Effector memory CD4-positive, alpha-beta T cell (primary cell): ENCODE results near the gene BEST4.
"Not testable (repeated sequence)": the region's sequence is repeated elsewhere in the genome, so short reads cannot be mapped to it uniquely, and the experiment has no call there.

Source experiments
- DNase-seq, 3 donors: peaks; one replicate each; pipeline ENCODE4 v3.0.0-alpha.2; 2020
- H3K27ac ChIP-seq: 2 replicates; pipeline ENCODE4 v1.7.0; 2013; ENCODE audit warnings: mild to moderate bottlenecking, low read length, moderate library complexity; ENCODE audit not compliant: insufficient read depth, poor library complexity, severe bottlenecking
- H3K27me3 ChIP-seq: replicated peaks from 2 replicates; pipeline ENCODE4 v1.7.0; 2013; ENCODE audit warnings: mild to moderate bottlenecking, low read length; ENCODE audit not compliant: insufficient read depth, control insufficient read depth, poor library complexity, severe bottlenecking
- H3K36me3 ChIP-seq: 2 replicates; pipeline ENCODE4 v1.7.0; 2013; ENCODE audit warnings: mild to moderate bottlenecking, low read length, moderate library complexity; ENCODE audit not compliant: control insufficient read depth, insufficient read depth
- H3K4me1 ChIP-seq: 2 replicates; pipeline ENCODE4 v1.7.0; 2013; ENCODE audit warnings: low read length, mild to moderate bottlenecking; ENCODE audit not compliant: control insufficient read depth, insufficient read depth, poor library complexity, severe bottlenecking
- H3K4me3 ChIP-seq: 2 replicates; pipeline ENCODE4 v1.7.0; 2013; ENCODE audit warnings: low read length, low read depth, mild to moderate bottlenecking; ENCODE audit not compliant: insufficient read depth, poor library complexity, severe bottlenecking
- H3K9me3 ChIP-seq: 2 replicates; pipeline ENCODE4 v1.7.0; 2013; ENCODE audit warnings: mild to moderate bottlenecking, low read length, moderate library complexity; ENCODE audit not compliant: control insufficient read depth

Gene BEST4

GRCh38 chr1:44819608-44820327 lies 31.8 kb upstream of the BEST4 start:
- peak overlapping the region; percentile 62 for H3K4me3 ChIP-seq
- H3K9me3 ChIP-seq = no peaks in the 10 kb centered on the region
- H3K36me3 ChIP-seq = no peaks in the 10 kb centered on the region
- DNase-seq = peak; percentile 63 to 70 (median 67)
- H3K27ac ChIP-seq = peak overlapping the region; percentile 97
- H3K27me3 ChIP-seq = no peaks in the 10 kb centered on the region
- peaks cover 6% of the 10 kb centered on the region for H3K4me1 ChIP-seq

GRCh38 chr1:44819196-44819607 lies 31.2 kb upstream of the BEST4 start:
- peak overlapping the region; percentile 62 for H3K4me3 ChIP-seq
- no peaks in the 10 kb centered on the region for H3K27me3 ChIP-seq
- no peaks in the 10 kb centered on the region for H3K9me3 ChIP-seq
- H3K4me1 ChIP-seq = peaks cover 6% of the 10 kb centered on the region
- no peaks in the 10 kb centered on the region for H3K36me3 ChIP-seq
- DNase-seq = no peak
- peak overlapping the region; percentile 97 for H3K27ac ChIP-seq

GRCh38 chr1:44817771-44818495 lies 30.0 kb upstream of the BEST4 start:
- no peaks in the 10 kb centered on the region for H3K9me3 ChIP-seq
- no peaks in the 10 kb centered on the region for H3K27me3 ChIP-seq
- no peak for DNase-seq
- H3K4me1 ChIP-seq = peaks cover 15% of the 10 kb centered on the region
- H3K4me3 ChIP-seq = no peak overlapping the region
- no peak overlapping the region for H3K27ac ChIP-seq
- no peaks in the 10 kb centered on the region for H3K36me3 ChIP-seq

GRCh38 chr1:44817307-44817706 lies 29.3 kb upstream of the BEST4 start:
- Histone ChIP-seq H3K27ac (no peak overlapping the region), H3K9me3 (no peaks in the 10 kb centered on the region), H3K27me3 (no peaks in the 10 kb centered on the region), H3K4me3 (no peak overlapping the region), H3K4me1 (peaks cover 18% of the 10 kb centered on the region), H3K36me3 (no peaks in the 10 kb centered on the region)
- no peak for DNase-seq

- not testable (repeated sequence) for H3K9me3 ChIP-seq, DNase-seq, H3K27ac ChIP-seq, H3K36me3 ChIP-seq, H3K4me3 ChIP-seq, H3K27me3 ChIP-seq
- H3K4me1 ChIP-seq = peaks cover 31% of the 10 kb centered on the region
Observed at GRCh38 chr1:44815926-44816325, 28.0 kb upstream of the BEST4 start.

- H3K36me3 ChIP-seq = no peaks in the 10 kb centered on the region
- no peaks in the 10 kb centered on the region for H3K27me3 ChIP-seq
- DNase-seq = no peak
- H3K4me1 ChIP-seq = peaks cover 54% of the 10 kb centered on the region
- H3K9me3 ChIP-seq = no peaks in the 10 kb centered on the region
- H3K27ac ChIP-seq = peak overlapping the region; percentile 71
- H3K4me3 ChIP-seq = peak overlapping the region; percentile 52
Observed at GRCh38 chr1:44812822-44813543, 25.0 kb upstream of the BEST4 start.

GRCh38 chr1:44811234-44811633 lies 23.3 kb upstream of the BEST4 start:
- no peak overlapping the region for H3K4me3 ChIP-seq

GRCh38 chr1:44810762-44811105 lies 22.8 kb upstream of the BEST4 start:
- not testable (repeated sequence) for H3K36me3 ChIP-seq, DNase-seq, H3K27me3 ChIP-seq, H3K9me3 ChIP-seq, H3K4me3 ChIP-seq
- H3K27ac ChIP-seq = peak overlapping the region; percentile 98
- peaks cover 77% of the 10 kb centered on the region for H3K4me1 ChIP-seq

More at GRCh38 chr1:44811234-44811633, 23.3 kb upstream of the BEST4 start:
- DNase-seq = no peak
- H3K4me1 ChIP-seq = peaks cover 72% of the 10 kb centered on the region
- peaks cover 7% of the 10 kb centered on the region for H3K36me3 ChIP-seq
- H3K27ac ChIP-seq = peak overlapping the region; percentile 98
- no peaks in the 10 kb centered on the region for H3K9me3 ChIP-seq
- no peaks in the 10 kb centered on the region for H3K27me3 ChIP-seq

GRCh38 chr1:44810101-44810761 lies 22.3 kb upstream of the BEST4 start:
- DNase-seq = peak in 2 of 3 donors; percentile 31 to 38
- Histone ChIP-seq H3K9me3 (no peaks in the 10 kb centered on the region), H3K27ac (peak overlapping the region; percentile 98), H3K27me3 (no peaks in the 10 kb centered on the region), H3K36me3 (peaks cover 14% of the 10 kb centered on the region), H3K4me1 (peaks cover 77% of the 10 kb centered on the region), H3K4me3 (no peak overlapping the region)
